Measurements from ENCODE around the gene DHRSX.

DNA sequence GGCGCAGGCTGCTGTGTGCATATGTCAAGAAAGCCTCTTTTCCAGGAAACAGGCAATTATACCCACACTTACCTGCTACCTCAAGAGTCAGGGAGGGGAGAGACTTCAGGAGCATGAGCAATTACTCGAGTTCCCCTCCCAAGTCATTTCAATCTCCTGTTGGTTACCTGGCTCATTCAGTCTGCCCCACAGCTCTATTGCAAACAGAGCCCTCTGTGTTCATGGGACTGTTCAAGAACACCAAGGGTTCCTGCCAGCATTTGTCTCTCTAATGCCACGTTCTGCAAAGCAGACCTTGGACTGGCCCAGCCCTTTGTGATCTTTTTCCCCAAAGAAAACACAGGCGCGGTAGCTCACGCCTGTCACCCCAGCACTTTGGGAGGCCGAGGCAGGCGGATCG is 274.6 kb downstream of the DHRSX start:
- TF ChIP-seq SUZ12 (IDR thresholded peaks at IDR 0.05; ENCODE audit: extremely low read depth, insufficient read depth, insufficient read length) (no peak), ZNF274 (IDR thresholded peaks at IDR 0.05; ENCODE audit: low read depth, low read length) (no peak)
